KOPT-K1 (cell line): ENCODE data around the gene FNDC3B.

ENCODE experiments used
- H3K27ac ChIP-seq: fragments of 200-600 bp; sonication (generic); 2 replicates; pipeline ENCODE4 v1.5.1; 2016; ENCODE audit warnings: antibody characterized with exemption, mild to moderate bottlenecking, low read depth, low read length; ENCODE audit not compliant: poor library complexity, severe bottlenecking
- H3K36me3 ChIP-seq: fragments of 200-600 bp; sonication (generic); 2 replicates; pipeline ENCODE4 v1.5.1; 2017; ENCODE audit warnings: antibody characterized with exemption, mild to moderate bottlenecking, low read length, moderate library complexity; ENCODE audit not compliant: insufficient read depth
- H3K9me3 ChIP-seq: fragments of 200-600 bp; sonication (generic); 2 replicates; pipeline ENCODE4 v1.5.1; 2017; ENCODE audit warnings: antibody characterized with exemption, low read length, mild to moderate bottlenecking; ENCODE audit not compliant: insufficient read depth, poor library complexity, severe bottlenecking

FNDC3B gene

GRCh38 chr3:172112734-172113120, 73.3 kb downstream of the FNDC3B start:
- Histone ChIP-seq H3K27ac (no peak overlapping the region), H3K36me3 (no peaks in the 10 kb centered on the region), H3K9me3 (no peaks in the 10 kb centered on the region)

GRCh38 chr3:172113710-172114109, 74.3 kb downstream of the FNDC3B start:
- H3K27ac ChIP-seq, result no peak overlapping the region
- no peaks in the 10 kb centered on the region for H3K9me3 ChIP-seq
- H3K36me3 ChIP-seq, result no peaks in the 10 kb centered on the region

- H3K9me3 ChIP-seq, result no peaks in the 10 kb centered on the region
- no peaks in the 10 kb centered on the region for H3K36me3 ChIP-seq
- no peak overlapping the region for H3K27ac ChIP-seq
Measured at GRCh38 chr3:172115059-172115458, 75.7 kb downstream of the FNDC3B start.

- H3K9me3 ChIP-seq, result no peaks in the 10 kb centered on the region
- H3K27ac ChIP-seq, result no peak overlapping the region
- no peaks in the 10 kb centered on the region for H3K36me3 ChIP-seq
Measured at GRCh38 chr3:172115787-172116186, 76.4 kb downstream of the FNDC3B start.

- Histone ChIP-seq H3K9me3 (no peaks in the 10 kb centered on the region), H3K36me3 (no peaks in the 10 kb centered on the region), H3K27ac (no peak overlapping the region)
Measured at GRCh38 chr3:172118019-172118418, 78.6 kb downstream of the FNDC3B start.

GRCh38 chr3:172119266-172119969, 80.0 kb downstream of the FNDC3B start:
- Histone ChIP-seq H3K27ac (no peak overlapping the region), H3K9me3 (no peaks in the 10 kb centered on the region), H3K36me3 (no peaks in the 10 kb centered on the region)

- Histone ChIP-seq H3K36me3 (no peaks in the 10 kb centered on the region), H3K27ac (no peak overlapping the region), H3K9me3 (no peaks in the 10 kb centered on the region)
Measured at GRCh38 chr3:172120912-172121311, 81.5 kb downstream of the FNDC3B start.

GRCh38 chr3:172121981-172122380, 82.6 kb downstream of the FNDC3B start:
- no peaks in the 10 kb centered on the region for H3K9me3 ChIP-seq
- no peak overlapping the region for H3K27ac ChIP-seq
- no peaks in the 10 kb centered on the region for H3K36me3 ChIP-seq

GRCh38 chr3:172124271-172124670, 84.9 kb downstream of the FNDC3B start:
- Histone ChIP-seq H3K36me3 (no peaks in the 10 kb centered on the region), H3K9me3 (no peaks in the 10 kb centered on the region), H3K27ac (no peak overlapping the region)

- Histone ChIP-seq H3K36me3 (no peaks in the 10 kb centered on the region), H3K27ac (no peak overlapping the region), H3K9me3 (no peaks in the 10 kb centered on the region)
Measured at GRCh38 chr3:172125053-172125452, 85.7 kb downstream of the FNDC3B start.

GRCh38 chr3:172125963-172126457, 86.6 kb downstream of the FNDC3B start:
- H3K36me3 ChIP-seq, result no peaks in the 10 kb centered on the region
- H3K9me3 ChIP-seq, result no peaks in the 10 kb centered on the region
- H3K27ac ChIP-seq, result no peak overlapping the region

GRCh38 chr3:172126741-172127140, 87.4 kb downstream of the FNDC3B start:
- no peak overlapping the region for H3K27ac ChIP-seq
- no peaks in the 10 kb centered on the region for H3K36me3 ChIP-seq
- H3K9me3 ChIP-seq, result no peaks in the 10 kb centered on the region

- Histone ChIP-seq H3K27ac (no peak overlapping the region), H3K9me3 (no peaks in the 10 kb centered on the region), H3K36me3 (no peaks in the 10 kb centered on the region)
Measured at GRCh38 chr3:172127141-172127540, 87.8 kb downstream of the FNDC3B start.

GRCh38 chr3:172127929-172128580, 88.7 kb downstream of the FNDC3B start:
- H3K36me3 ChIP-seq, result no peaks in the 10 kb centered on the region
- no peaks in the 10 kb centered on the region for H3K9me3 ChIP-seq
- no peak overlapping the region for H3K27ac ChIP-seq

GRCh38 chr3:172128858-172129257, 89.5 kb downstream of the FNDC3B start:
- no peaks in the 10 kb centered on the region for H3K36me3 ChIP-seq
- H3K9me3 ChIP-seq, result no peaks in the 10 kb centered on the region
- no peak overlapping the region for H3K27ac ChIP-seq

GRCh38 chr3:172129498-172129849, 90.1 kb downstream of the FNDC3B start:
- no peaks in the 10 kb centered on the region for H3K9me3 ChIP-seq
- no peak overlapping the region for H3K27ac ChIP-seq
- no peaks in the 10 kb centered on the region for H3K36me3 ChIP-seq
